ENCODE data around the gene ALOX12. TPM values are rescaled to one million over a fixed set of nuclear protein-coding genes. Genes with fewer than 3 reads are reported as not detected.

The ALOX12 gene
- total RNA-seq, 1 donor from 2014 or later, result 0.21 TPM

GRCh38 chr17:7020894-7021664 is 25.2 kb downstream of the ALOX12 start:
- H3F3A ChIP-seq (ENCODE audit: low read depth), result peaks cover 30% of the 10 kb centered on the region
- no peak for DNase-seq (ENCODE audit: low spot score)
- peaks cover 6% of the 10 kb centered on the region for H3K4me1 ChIP-seq
- peaks cover 39% of the 10 kb centered on the region for H3K27me3 Mint-ChIP-seq (ENCODE audit: insufficient read depth, low read depth)
- no peak overlapping the region for H3K9ac ChIP-seq
- H3K79me2 ChIP-seq (ENCODE audit: low read depth), result no peaks in the 10 kb centered on the region
- no peak overlapping the region for H3K4me3 ChIP-seq
- no peaks in the 10 kb centered on the region for H3K36me3 ChIP-seq
- peak overlapping the region; percentile 70 for H3K4me3 Mint-ChIP-seq
- TF ChIP-seq EZH2phosphoT487 (IDR thresholded peaks at IDR 0.05) (no peak), CTCF (IDR thresholded peaks at IDR 0.05) (no peak)
- H3K36me3 Mint-ChIP-seq, result peaks cover 2% of the 10 kb centered on the region
- no peak overlapping the region for H3K27ac ChIP-seq
- H3K9me3 Mint-ChIP-seq, result peaks cover 2% of the 10 kb centered on the region
- H3K27ac Mint-ChIP-seq, result peak overlapping the region; percentile 2
- no peak overlapping the region for H3K4me2 ChIP-seq
- peaks cover 50% of the 10 kb centered on the region for H3K4me1 Mint-ChIP-seq
- H3K27me3 ChIP-seq, result peaks cover 43% of the 10 kb centered on the region
- no peaks in the 10 kb centered on the region for H3K9me3 ChIP-seq (ENCODE audit: low read depth)
- H4K20me1 ChIP-seq (ENCODE audit: low read depth), result no peaks in the 10 kb centered on the region
- H2AFZ ChIP-seq (replicated peaks), result peak overlapping the region; percentile 75

GRCh38 chr17:7021993-7022778 is 26.3 kb downstream of the ALOX12 start:
- H3K27ac ChIP-seq, result no peak overlapping the region
- Mint-ChIP-seq H3K9me3 (peaks cover 2% of the 10 kb centered on the region), H3K4me3 (peak overlapping the region; percentile 70), H3K27me3 (ENCODE audit: insufficient read depth, low read depth) (peaks cover 39% of the 10 kb centered on the region), H3K4me1 (peaks cover 42% of the 10 kb centered on the region), H3K36me3 (peaks cover 2% of the 10 kb centered on the region), H3K27ac (no peak overlapping the region)
- H3K9ac ChIP-seq, result no peak overlapping the region
- peak; percentile 92 for DNase-seq (ENCODE audit: low spot score)
- H3K36me3 ChIP-seq, result no peaks in the 10 kb centered on the region
- no peaks in the 10 kb centered on the region for H3K79me2 ChIP-seq (ENCODE audit: low read depth)
- TF ChIP-seq CTCF (IDR thresholded peaks at IDR 0.05), result peak; percentile 88
- TF ChIP-seq EZH2phosphoT487 (IDR thresholded peaks at IDR 0.05), result peak; percentile 65
- TF ChIP-seq EZH2 (IDR thresholded peaks at IDR 0.05), result peak; percentile 67
- H3K4me1 ChIP-seq, result peaks cover 6% of the 10 kb centered on the region
- H2AFZ ChIP-seq (replicated peaks), result peak overlapping the region; percentile 75
- H4K20me1 ChIP-seq (ENCODE audit: low read depth), result no peaks in the 10 kb centered on the region
- peak overlapping the region; percentile 66 for H3K4me2 ChIP-seq
- peaks cover 43% of the 10 kb centered on the region for H3K27me3 ChIP-seq
- H3K9me3 ChIP-seq (ENCODE audit: low read depth), result no peaks in the 10 kb centered on the region
- H3K4me3 ChIP-seq, result peak overlapping the region; percentile 35
- peaks cover 30% of the 10 kb centered on the region for H3F3A ChIP-seq (ENCODE audit: low read depth)

DNA sequence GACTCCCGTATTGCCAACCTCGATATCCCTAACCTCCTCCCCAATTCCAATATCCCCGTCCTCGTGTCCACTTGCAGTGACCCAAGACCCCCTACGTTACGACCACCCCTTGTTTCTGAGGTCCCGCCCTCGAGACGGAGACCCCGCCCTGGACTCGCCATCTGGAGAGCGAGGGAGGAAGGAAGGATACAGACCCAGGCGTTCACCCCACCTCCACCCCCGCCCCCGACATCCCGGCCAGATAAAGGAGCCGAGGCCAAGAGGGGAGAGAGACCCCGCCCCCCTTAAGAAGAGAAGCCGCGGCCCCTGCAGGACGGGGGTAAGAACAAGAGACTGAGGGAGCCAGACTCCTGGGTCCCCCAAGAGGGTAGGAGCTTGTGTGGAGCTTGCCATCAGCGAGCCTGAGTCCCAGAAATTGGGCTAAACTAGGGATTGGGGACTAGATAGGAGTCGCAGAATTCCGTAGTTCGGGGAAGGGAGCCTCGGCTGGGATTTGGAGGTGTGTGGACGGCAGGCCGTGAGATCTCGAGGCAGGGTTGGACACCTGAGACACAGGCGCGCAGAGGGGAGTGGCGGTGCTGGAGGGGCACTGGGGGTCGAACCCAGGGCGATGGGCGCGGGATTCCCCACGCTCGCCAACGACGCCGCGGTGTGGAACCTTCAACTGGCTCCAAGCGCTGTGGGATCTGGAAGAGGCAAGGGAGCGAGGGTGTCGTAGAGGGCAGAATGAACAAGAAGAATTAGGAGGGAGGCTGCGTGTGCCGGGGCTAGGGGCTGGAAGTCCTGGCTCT is 27.1 kb downstream of the ALOX12 start, which contains the start of gene BCL6B:
BCL6B (plus strand) TSS at position 270 of the 791 bp plus-strand sequence. CDS start 622 bp downstream, outside the sequence.
- H3K27ac Mint-ChIP-seq, result no peak within 1 kb of the TSS
- Histone ChIP-seq H3K36me3 (no peaks in the 10 kb centered on the region), H3K27ac (no peak within 1 kb of the TSS), H3K4me3 (peak within 1 kb of the TSS; percentile 35), H3K4me2 (peak within 1 kb of the TSS; percentile 66), H3F3A (ENCODE audit: low read depth) (peaks cover 30% of the 10 kb centered on the region), H2AFZ (replicated peaks) (peak within 1 kb of the TSS; percentile 75), H3K9me3 (ENCODE audit: low read depth) (no peaks in the 10 kb centered on the region), H3K27me3 (peaks cover 43% of the 10 kb centered on the region), H3K4me1 (peaks cover 6% of the 10 kb centered on the region), H4K20me1 (ENCODE audit: low read depth) (no peaks in the 10 kb centered on the region), H3K9ac (no peak within 1 kb of the TSS), H3K79me2 (ENCODE audit: low read depth) (no peaks in the 10 kb centered on the region)
- H3K4me1 Mint-ChIP-seq, result peaks cover 34% of the 10 kb centered on the region
- H3K4me3 Mint-ChIP-seq, result peak within 1 kb of the TSS; percentile 70
- peak; percentile 68 for DNase-seq (ENCODE audit: low spot score)
- peaks cover 2% of the 10 kb centered on the region for H3K9me3 Mint-ChIP-seq
- H3K27me3 Mint-ChIP-seq (ENCODE audit: insufficient read depth, low read depth), result peaks cover 39% of the 10 kb centered on the region
- TF ChIP-seq CTCF (IDR thresholded peaks at IDR 0.05) (no peak), EZH2phosphoT487 (IDR thresholded peaks at IDR 0.05) (peak; percentile 66), EZH2 (IDR thresholded peaks at IDR 0.05) (peak; percentile 68)
- no peaks in the 10 kb centered on the region for H3K36me3 Mint-ChIP-seq
